Dermis blood vessel endothelial cell (primary cell): ENCODE measurements around the gene DMD. TPM values are rescaled to one million over a fixed set of nuclear protein-coding genes. Genes with fewer than 3 reads are reported as not detected.

ENCODE experiments used
- DNase-seq: peaks from one replicate; pipeline ENCODE4 v3.0.0; 2010
- total RNA-seq: library from RNA; depleted of rRNA; stranded (reverse); fragments of >200 nt; gene quantifications from 2 replicates; pipeline ENCODE4 v1.2.3, GENCODE V29; 2014

Gene DMD
- total RNA-seq, 1 donor from 2014 or later = 2.4 TPM

DNA sequence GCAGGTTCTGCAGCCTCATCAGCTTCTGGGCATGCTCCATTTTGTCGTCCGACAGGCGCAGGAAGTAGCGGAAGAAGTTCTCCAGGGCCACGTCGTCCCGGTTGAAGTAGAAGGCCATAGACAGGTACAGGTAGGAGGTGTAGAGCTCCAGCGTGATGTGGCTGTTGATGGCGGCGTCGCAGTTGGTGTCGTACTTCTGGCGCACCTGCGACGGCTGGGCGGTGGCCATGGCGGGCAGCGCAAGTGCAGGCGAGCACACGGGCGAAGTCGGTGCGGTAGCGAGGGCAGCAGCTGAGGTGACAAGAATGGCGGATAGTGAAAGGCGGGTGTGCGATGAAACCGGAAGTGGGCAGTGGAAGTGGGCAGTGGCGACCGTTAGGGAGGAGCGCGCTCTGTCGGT is 2139.6 kb downstream of the DMD start, which contains the start of gene FTHL17:
FTHL17 (minus strand) TSS at position 317 of the 400 bp plus-strand sequence; CDS start at position 229, 88 bp downstream.
- no peak for DNase-seq

DNA sequence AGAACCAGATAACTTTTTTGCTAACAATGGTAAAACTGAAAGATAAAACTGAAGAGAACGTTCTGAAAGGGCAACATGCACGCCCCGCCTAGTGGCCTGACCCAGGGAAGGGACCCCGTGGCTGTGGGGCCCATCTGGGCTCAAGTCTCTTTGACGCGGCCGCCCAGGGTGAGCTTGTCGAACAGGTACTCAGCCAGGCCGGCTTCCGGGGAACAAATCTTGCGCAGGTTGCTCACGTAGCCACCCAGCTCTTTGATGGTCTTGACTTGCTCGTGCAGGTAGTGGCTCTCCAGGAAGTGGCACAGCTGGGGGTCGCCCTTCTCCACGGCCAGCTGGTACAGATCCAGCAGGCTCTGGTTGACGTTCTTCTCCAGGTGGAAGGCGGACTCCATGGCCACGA is 2140.1 kb downstream of the DMD start:
- no peak for DNase-seq

DNA sequence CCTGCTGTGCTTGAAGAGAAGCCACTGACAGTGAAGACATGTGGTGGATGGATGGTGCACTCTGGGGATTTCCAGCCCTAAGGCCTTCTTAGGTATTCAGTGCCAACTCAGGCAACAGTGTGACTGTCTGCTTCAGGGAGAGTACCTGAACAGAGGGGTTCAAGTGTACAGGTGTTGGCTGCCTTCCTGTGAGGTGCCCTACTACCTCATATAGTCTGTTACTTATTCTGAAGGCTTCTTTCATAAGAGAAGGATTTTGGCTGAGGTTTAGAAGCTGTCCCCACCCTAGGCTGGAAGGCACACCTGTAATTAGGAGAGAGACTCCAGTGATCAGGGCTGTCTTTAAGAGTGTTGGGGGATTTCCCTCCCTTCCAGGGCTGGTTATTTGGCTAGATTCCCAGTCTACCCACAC is 2141.3 kb downstream of the DMD start:
- no peak for DNase-seq
